HG02943 (cell line): ENCODE results near the gene NUP153.
"Not testable (repeated sequence)": the region's sequence is repeated elsewhere in the genome, so short reads cannot be mapped to it uniquely, and the experiment has no call there.

Experiments used
- ATAC-seq: cut with Tn5 transposase; IDR thresholded peaks from one replicate; pipeline ENCODE4 v1.9.1; 2021; ENCODE audit warnings: mild to moderate bottlenecking, low read depth, moderate library complexity; ENCODE audit not compliant: unreplicated experiment

Gene NUP153

DNA sequence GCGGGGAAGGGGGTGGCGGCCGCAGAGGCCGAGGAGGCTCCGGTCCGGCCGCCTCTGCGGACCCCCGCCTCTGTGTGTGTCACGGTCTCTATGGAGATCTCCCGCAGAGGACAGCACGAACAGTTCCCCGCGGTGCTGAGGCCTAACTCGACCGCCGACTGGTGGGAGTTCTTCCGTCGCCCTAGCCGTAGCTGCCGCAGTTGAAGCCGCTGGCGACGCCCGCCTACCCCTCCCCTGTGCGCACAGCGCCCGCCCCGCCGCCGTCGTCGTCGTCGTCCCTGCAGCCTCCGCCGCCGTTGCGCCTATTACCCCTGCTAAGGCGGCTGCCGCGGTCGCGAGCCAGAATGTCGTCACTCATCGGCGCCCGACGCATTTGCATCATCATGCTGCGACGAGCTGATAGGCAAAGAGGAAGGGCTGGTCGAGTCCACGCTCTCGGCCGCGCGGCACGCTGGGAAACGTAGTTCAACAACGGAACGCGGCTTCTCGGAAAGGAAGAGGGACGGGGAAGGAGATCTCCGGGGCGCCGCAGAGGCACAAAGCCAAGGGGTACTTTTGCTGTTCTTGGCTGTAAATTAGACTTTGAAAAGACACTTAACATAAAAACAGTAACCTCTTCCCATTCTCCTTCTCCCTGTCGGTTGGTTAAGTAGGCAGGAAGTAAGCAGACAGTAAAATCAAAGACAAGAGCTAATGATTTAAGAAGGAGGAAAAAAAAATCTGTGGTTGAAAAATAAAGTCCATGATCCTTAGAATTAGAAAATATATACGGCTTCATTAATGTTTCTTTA lies at the start of gene NUP153:
Gene NUP153 (minus strand): TSS at position 346 of the 791 bp plus-strand sequence. CDS start 538 bp downstream, outside the sequence.
- ATAC-seq, result peak; percentile 54

DNA sequence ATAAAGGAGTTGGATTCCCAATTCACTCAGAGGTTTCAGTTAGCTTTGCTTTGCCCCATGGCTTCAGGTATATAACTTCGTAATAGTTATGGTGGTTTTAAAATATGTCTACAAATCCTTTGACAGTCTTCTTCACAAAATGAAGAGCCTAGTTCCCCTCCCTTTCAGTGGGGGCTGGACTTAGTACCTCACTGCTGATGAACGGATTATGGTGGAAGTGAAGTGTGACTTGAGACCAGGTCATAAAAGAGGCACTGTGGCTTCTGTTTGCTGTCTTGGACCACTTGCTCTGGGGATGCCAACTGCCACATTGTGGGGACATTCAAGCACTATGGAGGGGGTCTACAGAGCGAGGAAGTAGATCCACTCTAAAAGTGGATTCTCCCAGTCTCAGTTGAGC lies 47.5 kb upstream of the NUP153 start:
- ATAC-seq, result no peak

DNA sequence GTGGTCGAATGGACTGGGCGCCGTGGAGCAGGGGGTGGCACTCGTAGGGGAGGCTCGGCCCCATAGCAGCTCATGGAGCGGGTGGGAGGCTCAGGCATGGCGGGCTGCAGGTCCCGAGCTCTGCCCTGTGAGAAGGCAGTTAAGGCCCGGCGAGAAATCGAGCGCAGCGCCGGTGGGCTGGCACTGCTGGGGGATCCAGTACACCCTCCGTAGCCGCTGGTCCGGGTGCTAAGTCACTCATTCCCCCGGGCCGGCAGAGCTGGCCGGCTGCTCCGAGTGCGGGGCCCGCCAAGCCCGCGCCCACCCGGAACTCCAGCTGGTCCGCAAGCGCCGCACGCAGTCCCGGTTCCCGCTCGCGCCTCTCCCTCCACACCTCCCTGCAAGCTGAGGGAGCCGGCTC lies 38.6 kb upstream of the NUP153 start:
- ATAC-seq, result not testable (repeated sequence)

DNA sequence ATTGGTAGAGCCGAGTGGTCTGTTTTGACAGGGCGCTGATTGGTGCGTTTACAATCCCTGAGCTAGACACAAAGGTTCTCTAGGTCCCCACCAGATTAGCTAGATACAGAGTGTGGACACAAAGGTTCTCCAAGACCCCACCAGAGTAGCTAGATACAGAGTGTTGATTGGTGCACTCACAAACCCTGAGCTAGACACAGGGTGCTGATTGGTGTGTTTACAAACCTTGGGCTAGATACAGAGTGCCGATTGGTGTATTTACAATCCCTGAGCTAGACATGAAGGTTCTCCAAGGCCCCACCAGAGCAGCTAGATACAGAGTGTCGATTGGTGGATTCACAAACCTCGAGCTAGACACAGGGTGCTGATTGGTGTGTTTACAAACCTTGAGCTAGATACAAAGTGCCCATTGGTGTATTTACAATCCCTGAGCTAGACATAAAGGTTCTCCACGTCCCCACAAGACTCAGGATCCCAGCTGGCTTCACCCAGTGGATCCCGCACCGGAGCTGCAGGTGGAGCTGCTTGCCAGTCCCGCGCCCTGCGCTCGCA lies 38.1 kb upstream of the NUP153 start:
- not testable (repeated sequence) for ATAC-seq

DNA sequence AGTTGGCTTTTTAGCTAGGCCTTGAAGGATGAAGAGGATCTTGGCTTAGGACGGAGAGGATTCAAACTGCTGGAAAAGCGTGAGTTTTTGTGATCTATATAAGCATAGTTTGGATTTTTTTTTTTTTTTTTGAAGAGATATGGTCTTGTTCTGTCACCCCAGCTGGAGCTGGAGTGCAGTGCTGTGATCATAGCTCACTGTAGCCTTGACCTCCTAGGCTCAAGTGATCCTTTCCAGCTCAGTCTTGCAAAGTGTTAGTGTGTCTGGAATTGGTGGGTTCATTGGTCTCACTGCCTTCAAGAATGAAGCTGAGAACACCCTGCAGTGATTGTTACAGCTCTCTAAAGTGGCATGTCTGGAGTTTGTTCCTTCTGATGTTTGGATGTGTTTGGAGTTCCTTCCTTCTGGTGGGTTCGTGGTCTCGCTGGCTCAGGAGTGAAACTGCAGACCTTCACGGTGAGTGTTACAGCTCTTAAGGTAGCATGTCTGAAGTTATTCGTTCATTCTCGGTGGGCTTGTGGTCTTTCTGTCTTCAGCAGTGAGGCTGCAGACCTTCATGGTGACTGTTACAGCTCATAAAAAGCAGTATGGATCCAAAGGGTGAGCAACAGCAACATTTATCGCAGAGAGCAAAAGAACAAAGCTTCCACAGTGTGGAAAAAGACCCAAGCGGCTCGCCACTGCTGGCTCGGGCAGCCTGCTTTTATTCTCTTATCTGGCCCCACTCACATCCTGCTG lies 37.5 kb upstream of the NUP153 start:
- no peak for ATAC-seq

DNA sequence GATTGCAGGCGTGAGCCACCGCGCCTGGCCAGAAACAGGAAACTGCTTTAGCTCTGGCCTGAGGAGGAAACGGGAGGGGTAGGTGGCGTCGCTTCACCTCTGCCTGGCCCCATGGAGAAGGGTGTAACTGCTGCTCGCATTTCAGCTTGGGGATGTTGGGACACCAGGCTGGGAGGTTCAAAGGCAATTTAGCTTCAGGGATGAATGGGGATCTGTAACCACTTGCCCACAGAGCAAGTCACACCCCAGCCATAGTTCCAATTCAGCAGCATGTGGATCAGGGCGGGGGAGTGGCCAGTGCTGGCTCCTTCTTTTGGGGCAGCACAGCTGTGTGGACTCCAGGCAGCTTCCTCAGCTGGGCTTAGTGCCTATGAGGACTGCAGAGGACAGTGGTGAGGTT lies 34.8 kb upstream of the NUP153 start:
- no peak for ATAC-seq

DNA sequence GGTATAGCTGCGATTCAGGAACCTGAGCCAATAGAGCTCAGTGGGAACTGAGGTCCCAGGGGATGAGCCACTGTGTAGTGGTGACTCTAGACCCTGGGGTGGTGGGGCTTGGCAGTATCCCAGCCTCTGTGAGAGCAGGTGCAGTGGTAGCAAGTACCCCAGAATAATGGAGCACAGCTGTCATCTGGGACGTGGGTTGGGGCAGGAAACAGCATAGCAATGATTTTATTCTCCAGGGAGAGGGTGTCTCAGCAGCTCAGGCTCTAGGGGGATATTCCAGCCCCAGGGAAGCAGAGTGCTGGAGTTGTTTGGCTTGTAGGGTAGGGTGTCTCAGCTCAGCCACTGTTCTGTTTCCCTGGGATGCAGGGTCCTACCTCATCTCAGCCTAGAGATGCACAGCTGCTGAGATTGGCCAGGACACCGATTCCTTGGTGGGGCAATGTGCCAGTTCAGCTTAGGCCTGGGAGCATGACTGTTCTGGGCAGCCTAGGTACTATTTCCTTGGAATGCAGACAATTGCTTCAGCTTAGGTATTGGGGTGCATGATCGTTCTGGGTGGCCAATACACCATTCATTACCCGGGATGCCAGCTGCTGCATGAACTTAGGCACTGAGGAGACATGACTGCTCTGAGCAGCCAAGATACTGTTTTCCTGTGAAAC lies 34.0 kb upstream of the NUP153 start:
- ATAC-seq, result no peak

DNA sequence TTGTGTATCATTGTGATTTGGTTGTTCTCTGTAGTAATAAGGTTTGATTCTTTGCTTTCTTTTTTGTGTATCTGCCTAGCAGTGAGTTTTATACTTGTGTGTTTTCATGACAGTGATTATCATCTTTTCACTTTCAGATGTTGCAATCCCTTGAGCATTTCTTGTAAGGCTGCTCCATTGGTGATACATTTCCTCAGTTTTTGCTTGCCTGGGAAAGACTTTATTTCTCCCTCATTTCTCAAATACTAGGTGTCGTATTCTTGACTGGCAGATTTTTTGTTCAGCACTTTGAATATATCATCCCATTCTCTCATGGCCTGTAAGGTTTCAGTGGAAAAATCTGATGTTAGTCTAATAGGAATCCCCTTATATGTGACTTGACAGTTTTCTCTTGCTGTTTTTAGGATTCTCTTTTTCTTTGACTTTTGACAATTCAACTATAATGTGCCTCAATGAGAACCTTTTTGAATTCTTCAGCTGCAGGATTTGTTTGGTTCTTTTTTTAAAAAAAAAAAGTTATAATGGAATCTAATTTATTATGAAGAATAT lies 31.1 kb upstream of the NUP153 start:
- no peak for ATAC-seq

DNA sequence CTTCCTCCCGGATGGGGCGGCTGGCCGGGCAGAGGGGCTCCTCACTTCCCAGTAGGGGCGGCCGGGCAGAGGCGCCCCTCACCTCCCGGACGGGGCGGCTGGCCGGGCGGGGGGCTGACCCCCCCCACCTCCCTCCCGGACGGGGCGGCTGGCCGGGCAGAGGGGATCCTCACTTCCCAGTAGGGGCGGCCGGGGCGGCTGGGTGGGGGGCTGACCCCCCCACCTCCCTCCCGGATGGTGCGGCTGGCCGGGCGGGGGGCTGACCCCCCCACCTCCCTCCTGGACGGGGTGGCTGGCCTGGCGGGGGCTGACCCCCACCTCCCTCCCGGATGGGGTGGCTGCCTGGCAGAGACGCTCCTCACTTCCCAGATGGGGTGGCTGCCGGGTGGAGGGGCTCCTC lies 28.6 kb upstream of the NUP153 start:
- ATAC-seq, result not testable (repeated sequence)

DNA sequence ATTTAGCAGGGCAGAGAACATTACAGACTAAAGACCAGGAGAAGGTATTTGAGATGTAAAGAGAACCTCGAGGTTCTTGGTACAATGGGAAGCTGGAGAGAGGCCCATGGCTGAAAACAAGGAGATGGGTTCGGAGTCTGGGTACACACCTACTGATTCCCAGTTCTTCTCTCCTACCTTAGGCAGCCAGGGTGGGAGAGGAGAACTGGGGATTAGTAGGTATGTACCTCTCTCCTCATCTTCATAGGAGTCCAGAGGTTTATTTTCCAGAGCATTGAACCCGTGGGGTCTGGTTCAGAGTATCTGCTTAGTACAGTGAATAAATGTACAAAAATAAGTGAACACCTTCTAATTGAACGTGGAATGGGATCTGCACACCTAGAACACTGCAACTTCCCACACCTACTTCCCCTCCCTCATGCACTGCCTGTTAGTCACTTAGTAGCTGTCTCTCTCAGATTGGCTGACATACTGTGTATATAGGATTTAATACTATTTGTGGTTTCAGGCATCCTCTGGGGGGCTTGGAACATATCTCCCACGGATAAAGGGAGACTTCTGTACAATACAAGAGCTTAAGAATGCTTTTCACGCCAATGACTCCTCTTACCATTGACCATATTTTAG lies 23.5 kb upstream of the NUP153 start:
- no peak for ATAC-seq

DNA sequence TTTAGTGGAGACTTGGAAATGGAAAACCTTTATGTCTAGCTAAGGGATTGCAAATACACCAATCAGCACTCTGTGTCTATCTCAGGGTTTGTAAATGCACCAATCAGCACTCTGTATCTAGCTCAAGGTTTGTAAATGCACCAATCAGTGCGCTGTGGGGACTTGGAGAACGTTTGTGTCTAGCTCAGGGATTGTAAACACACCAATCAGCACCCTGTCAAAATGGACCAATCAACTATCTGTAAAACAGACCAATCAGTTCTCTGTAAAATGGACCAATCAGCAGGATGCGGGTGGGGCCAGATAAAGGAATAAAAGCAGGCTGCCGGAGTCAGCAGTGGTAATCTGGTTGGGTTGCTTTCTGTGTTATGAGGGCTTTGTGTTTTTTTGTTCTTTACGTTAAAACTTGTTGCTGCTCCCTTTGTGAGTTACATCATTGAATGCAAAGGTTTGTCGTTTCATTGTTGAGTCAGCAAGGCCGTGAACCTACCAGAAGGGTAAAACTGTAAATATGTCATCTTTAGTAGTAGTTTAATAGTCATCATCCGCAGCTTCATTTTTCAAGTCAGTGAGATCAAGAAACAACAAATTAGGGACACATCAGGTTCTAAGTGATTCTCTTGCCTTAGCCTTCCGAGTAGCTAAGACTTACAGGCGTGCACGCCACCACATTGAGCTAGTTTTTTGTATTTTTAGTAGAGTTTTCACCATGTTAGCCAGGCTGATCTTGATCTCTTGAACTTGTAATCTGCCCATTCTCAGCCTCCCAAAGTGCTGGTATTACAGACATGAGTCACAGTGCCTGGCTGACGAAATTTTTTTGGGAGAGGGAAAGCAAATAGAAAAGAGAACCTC lies 22.7 kb upstream of the NUP153 start:
- ATAC-seq, result no peak

DNA sequence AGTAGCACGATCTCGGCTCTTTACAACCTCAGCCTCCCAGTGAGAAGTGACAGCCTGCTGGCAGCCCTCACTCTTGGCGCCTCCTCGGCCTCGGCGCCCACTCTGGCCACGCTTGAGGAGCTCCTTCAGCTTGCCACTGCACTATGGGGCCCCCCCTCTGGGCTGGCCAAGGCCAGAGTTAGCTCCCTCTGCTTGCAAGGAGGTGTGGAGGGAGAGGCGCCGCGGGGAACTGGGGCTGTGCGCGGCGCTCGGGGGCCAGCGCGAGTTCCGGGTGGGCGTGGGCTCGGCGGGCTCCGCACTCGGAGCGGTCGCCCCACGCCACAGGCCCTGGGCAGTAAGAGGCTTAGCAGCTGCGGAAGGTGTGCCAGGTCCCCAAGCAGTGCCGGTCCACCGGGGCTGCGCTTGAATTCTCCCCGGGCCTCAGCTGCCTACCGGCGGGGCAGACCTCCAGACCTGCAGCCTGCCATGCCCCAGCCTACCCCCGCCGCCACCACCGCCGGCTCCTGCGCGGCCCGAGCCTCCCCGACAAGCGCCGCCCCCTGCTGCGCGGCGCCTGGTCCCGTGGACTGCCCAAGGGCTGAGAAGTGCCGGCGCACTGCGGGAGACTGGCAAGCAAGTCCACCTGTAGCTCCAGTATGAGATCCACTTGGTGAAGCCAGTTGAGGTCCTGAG lies 22.0 kb upstream of the NUP153 start:
- no peak for ATAC-seq

DNA sequence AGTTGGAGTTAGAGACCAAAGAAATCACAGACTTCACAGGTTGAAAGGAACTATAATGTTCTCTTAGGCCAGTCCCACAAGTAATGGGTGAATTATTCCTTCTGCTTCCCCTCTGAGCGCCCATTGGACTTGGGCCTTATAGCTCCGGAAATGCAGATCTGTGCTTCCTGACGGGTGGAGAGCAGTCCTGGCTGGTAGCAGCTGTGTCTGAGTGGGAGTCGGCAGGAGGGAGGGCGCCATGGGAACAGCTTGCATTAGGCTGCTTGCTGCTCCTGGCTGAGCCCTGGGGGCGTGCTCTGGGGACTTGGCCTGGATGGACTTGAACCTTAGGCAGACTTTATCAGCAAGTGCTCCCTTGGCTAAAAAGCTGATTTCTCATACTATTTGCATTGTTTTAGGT lies 18.4 kb upstream of the NUP153 start:
- no peak for ATAC-seq

DNA sequence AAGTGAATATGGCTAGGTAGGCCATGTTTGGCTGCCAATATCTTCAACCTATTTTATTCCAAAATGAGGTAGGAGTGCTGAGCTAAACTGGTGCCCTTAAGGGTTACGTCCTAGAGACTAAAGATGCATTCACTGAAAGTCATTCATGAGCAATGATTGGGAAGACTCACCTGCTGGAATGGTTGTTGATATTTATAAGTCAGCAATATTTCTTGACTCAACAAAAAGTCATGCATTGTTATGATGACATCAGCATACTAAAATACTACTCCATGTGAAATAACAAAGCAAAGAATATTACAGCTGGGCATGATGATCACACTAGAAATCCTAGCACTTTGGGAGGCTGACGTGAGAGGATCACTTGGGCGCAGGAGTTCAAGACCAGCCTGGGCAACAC lies 17.6 kb upstream of the NUP153 start:
- ATAC-seq, result no peak

DNA sequence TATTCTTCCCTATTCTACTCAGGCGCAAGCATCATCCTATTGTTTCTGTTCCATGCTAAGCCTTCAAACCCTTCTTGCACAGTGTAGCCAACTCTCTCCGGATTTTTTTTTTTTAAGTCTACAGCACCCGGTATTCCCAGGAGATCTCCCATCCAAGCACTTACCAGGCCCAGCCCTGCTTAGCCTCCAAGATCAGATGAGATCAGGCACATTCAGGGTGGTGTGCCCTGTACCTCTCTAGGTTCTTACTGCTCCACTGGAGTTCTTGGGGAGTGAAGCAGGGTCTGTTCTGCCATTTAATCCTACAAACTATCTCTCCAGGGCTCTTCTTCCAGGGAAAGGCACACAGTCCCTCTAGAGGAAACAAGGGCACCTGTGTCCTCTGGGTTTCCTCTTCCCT lies 14.9 kb upstream of the NUP153 start:
- ATAC-seq, result no peak

DNA sequence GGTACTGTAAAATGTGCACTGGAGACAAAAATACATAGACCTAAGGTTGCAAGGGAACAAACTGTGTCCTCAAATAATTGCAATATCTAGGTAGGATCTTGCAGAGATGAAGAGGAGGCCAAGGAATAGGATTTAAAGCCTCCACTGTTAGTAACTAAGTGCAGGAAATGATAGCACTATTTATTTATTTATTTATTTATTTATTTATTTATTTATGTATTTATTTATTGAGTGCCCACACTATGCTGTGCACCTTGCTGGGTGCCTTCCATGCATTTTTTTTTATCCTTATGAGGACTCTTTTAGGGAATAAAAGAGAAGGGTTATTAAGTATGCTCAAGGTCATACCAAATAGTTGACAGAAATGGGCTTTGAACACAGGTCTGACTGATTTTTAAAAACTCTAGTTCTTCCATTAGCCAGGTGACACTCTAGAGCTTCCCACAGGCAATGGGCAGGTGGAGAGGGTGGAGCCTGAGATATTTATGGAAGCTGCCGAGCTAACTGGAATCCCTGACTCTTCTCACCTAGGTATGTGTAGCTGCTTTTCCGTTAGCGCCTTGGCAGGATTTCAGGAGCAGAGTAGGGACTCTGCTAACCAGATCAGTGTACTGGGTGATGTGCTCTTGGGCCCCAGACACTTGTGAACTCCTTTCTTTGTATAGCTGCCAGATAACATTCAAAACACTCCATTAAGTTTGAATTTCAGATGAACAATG lies 12.8 kb upstream of the NUP153 start:
- no peak for ATAC-seq

DNA sequence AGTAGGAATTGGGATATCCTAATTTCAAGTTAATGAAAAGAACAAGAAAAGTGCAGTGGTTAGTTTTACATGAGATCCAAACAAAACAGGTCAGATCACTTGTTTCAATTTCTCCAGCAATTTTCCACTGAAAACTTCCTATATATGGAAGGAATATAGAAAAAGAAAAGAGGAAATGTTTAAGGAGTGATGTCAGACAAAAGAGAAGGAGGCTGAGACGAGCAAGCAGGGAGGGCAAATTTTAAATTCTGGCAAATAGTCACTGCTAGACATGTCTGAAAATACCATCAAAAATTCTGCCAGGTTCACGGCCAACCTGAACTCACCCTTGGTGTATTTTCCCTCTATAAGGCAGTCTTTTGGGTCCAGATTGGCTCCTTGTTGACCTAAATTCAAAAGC lies 9.5 kb upstream of the NUP153 start:
- no peak for ATAC-seq
